PC-9 (cell line): ENCODE measurements around the gene DBH.

ENCODE experiments used
- EZH2 ChIP-seq: fragments of 200-600 bp; sonication (generic); IDR thresholded peaks from 2 replicates; pipeline ENCODE4 v1.8.0; 2017; ENCODE audit warnings: antibody characterized with exemption, low read depth
- TF ChIP-seq, protein P1 (sequence below): fragments of 200-600 bp; sonication (generic); conservative IDR thresholded peaks from 2 replicates; pipeline ENCODE4 v1.6.1; 2017; ENCODE audit warnings: mixed run types, antibody characterized with exemption, mild to moderate bottlenecking, moderate library complexity

GRCh38 chr9:133634081-133634691, 2.0 kb upstream of the DBH start:
- TF ChIP-seq, protein P1, sequence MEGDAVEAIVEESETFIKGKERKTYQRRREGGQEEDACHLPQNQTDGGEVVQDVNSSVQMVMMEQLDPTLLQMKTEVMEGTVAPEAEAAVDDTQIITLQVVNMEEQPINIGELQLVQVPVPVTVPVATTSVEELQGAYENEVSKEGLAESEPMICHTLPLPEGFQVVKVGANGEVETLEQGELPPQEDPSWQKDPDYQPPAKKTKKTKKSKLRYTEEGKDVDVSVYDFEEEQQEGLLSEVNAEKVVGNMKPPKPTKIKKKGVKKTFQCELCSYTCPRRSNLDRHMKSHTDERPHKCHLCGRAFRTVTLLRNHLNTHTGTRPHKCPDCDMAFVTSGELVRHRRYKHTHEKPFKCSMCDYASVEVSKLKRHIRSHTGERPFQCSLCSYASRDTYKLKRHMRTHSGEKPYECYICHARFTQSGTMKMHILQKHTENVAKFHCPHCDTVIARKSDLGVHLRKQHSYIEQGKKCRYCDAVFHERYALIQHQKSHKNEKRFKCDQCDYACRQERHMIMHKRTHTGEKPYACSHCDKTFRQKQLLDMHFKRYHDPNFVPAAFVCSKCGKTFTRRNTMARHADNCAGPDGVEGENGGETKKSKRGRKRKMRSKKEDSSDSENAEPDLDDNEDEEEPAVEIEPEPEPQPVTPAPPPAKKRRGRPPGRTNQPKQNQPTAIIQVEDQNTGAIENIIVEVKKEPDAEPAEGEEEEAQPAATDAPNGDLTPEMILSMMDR, result no peak
- TF ChIP-seq EZH2, result no peak
